DND-41 (cell line): ENCODE data around the gene PSENEN.

Experiments used
- EZH2 ChIP-seq: IDR thresholded peaks from 3 replicates; pipeline ENCODE4 v1.6.1; 2012; ENCODE audit warnings: borderline replicate concordance, low read depth, mild to moderate bottlenecking, moderate library complexity, low read length, inconsistent platforms; ENCODE audit not compliant: severe bottlenecking
- TF ChIP-seq, protein P1 (sequence below): IDR thresholded peaks from 2 replicates; pipeline ENCODE4 v1.5.1; 2012; ENCODE audit warnings: borderline replicate concordance, low read length, moderate library complexity, mild to moderate bottlenecking; ENCODE audit not compliant: poor library complexity, severe bottlenecking; ENCODE audit errors: extremely low read depth

DNA sequence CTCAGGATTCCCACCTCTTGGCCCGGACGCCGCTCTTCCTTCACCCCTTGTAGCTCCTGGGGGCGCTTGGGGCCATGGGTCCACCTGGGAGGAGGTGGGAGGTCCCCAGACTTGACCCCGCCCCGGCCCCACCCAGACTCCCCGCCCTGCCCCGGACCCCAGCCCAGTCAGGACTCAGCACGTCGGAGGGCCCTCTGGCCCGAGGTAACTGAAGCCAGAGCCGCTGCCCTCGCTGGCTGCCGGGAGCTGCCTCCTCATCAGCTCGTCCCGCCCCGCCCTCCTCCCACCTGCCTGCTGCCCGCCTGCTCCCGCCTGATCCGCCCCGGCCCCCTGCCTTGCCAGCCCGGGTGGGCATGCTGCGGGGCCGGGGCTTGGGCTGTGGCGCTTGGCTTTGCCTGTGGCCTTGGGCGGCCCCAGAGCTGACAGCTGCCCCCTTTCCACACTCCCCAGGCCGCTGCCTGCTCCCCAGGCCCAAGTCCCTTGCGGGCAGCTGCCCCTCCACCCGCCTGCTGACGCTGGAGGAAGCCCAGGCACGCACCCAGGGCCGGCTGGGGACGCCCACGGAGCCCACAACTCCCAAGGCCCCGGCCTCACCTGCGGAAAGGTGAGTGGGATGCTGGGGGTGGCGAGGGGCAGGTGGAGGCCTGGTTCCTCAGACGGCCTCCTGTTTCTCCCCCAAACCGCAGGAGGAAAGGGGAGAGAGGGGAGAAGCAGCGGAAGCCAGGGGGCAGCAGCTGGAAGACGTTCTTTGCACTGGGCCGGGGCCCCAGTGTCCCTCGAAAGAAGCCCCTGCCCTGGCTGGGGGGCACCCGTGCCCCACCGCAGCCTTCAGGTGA is 39.3 kb downstream of the PSENEN start:
- TF ChIP-seq, protein P1, sequence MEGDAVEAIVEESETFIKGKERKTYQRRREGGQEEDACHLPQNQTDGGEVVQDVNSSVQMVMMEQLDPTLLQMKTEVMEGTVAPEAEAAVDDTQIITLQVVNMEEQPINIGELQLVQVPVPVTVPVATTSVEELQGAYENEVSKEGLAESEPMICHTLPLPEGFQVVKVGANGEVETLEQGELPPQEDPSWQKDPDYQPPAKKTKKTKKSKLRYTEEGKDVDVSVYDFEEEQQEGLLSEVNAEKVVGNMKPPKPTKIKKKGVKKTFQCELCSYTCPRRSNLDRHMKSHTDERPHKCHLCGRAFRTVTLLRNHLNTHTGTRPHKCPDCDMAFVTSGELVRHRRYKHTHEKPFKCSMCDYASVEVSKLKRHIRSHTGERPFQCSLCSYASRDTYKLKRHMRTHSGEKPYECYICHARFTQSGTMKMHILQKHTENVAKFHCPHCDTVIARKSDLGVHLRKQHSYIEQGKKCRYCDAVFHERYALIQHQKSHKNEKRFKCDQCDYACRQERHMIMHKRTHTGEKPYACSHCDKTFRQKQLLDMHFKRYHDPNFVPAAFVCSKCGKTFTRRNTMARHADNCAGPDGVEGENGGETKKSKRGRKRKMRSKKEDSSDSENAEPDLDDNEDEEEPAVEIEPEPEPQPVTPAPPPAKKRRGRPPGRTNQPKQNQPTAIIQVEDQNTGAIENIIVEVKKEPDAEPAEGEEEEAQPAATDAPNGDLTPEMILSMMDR: no peak
- TF ChIP-seq EZH2: no peak
